Neural cell (in vitro differentiated cells): ENCODE results near the gene DLG4.

Experiments used
- CTCF ChIP-seq: fragments of 450-650 bp; IDR thresholded peaks from 2 replicates; pipeline ENCODE4 v1.5.1; 2014; ENCODE audit warnings: antibody characterized with exemption, mild to moderate bottlenecking, moderate library complexity; ENCODE audit not compliant: poor library complexity, severe bottlenecking
- EZH2 ChIP-seq: fragments of 200-600, 300-800 bp; shearing (Covaris generic), sonication (generic); IDR thresholded peaks from 2 replicates; pipeline ENCODE4 v1.6.1; 2014; ENCODE audit warnings: antibody characterized with exemption, low read length, borderline replicate concordance, mild to moderate bottlenecking; ENCODE audit not compliant: insufficient read depth, poor library complexity, severe bottlenecking
- MXI1 ChIP-seq: fragments of 450-650 bp; conservative IDR thresholded peaks from 2 replicates; pipeline ENCODE4 v1.6.1; 2014; ENCODE audit warnings: antibody characterized with exemption, mild to moderate bottlenecking; ENCODE audit not compliant: poor library complexity, severe bottlenecking

GRCh38 chr17:7147772-7148171, 71.9 kb downstream of the DLG4 start:
- TF ChIP-seq CTCF: no peak
- TF ChIP-seq EZH2: no peak
- no peak for TF ChIP-seq MXI1
